HCT116 (cell line): ENCODE measurements around the gene SOCS7. TPM values are rescaled to one million over a fixed set of nuclear protein-coding genes. Genes with fewer than 3 reads are reported as not detected.

Experiments
- ATAC-seq: fragments of 200-7000 bp; cut with Tn5 transposase; 2 replicates; pipeline ENCODE4 v1.9.1; 2020; ENCODE audit warnings: mild to moderate bottlenecking, moderate library complexity
- BruUV-seq: library from RNA; stranded (reverse); fragments of 400-500 nt; replicated peaks from 2 replicates; lab custom pipeline; 2021; lab: Mats Ljungman, UMichigan
- CTCF ChIA-PET: fragments of 300-600 bp; sonication (Branson Sonifier 250); formaldehyde crosslinking; loops from one replicate; lab custom pipeline; 2021; ENCODE audit warnings: antibody characterized with exemption; lab: Charles Lee
- POLR2A ChIA-PET: fragments of 300-600, 350-600 bp; sonication (Branson Sonifier 250); formaldehyde crosslinking; loops from one replicate; lab custom pipeline; 2021; ENCODE audit warnings: antibody characterized with exemption; lab: Charles Lee
- RAD21 ChIA-PET, 2 experiments: fragments of 300-600 bp; sonication (Branson Sonifier 250); formaldehyde crosslinking; loops; one replicate each; lab custom pipeline; 2023; ENCODE audit warnings: low total read pairs in 2 of 2; ENCODE audit not compliant: uncharacterized antibody in 2 of 2, unreplicated experiment in 2 of 2, low non-redundant PET in 1 of 2; lab: Charles Lee
- DNase-seq: peaks from one replicate; pipeline ENCODE4 v3.0.0-alpha.2; 2010; ENCODE audit warnings: low read depth, low spot score
- H2AFZ ChIP-seq: fragments of 200-600 bp; shearing (Covaris generic), sonication (generic); 2 replicates; pipeline ENCODE4 v1.6.1; 2017; ENCODE audit warnings: low read depth, mixed run types, mixed read lengths, antibody characterized with exemption, low read length; ENCODE audit not compliant: poor library complexity, severe bottlenecking
- H3K27ac ChIP-seq: 2 replicates; pipeline ENCODE4 v1.5.1; 2012; ENCODE audit warnings: low read depth, low read length
- H3K27me3 ChIP-seq: fragments of 200-600 bp; sonication (generic); 2 replicates; pipeline ENCODE4 v1.6.1; 2016; ENCODE audit warnings: mixed run types, low read length, mixed read lengths; ENCODE audit not compliant: insufficient read depth
- H3K36me3 ChIP-seq, 2 experiments: fragments of 200-500 bp in 1 of 2; fragments of 200-600 bp in 1 of 2; sonication (Bioruptor generic) in 1 of 2; sonication (generic) in 1 of 2; 2 replicates each; pipeline versions ENCODE4 v1.5.1 to v1.6.1; 2014 to 2016; ENCODE audit warnings: low read length in 2 of 2, inconsistent platforms in 1 of 2, mixed read lengths in 1 of 2, mixed run types in 1 of 2; ENCODE audit not compliant: insufficient read depth in 2 of 2, control insufficient read depth in 1 of 2
- H3K4me1 ChIP-seq, 2 experiments: fragments of 200-600 bp in 1 of 2; sonication (generic) in 1 of 2; 2 replicates each; pipeline versions ENCODE4 v1.5.1 to v1.6.1; 2012 to 2017; ENCODE audit warnings: low read length in 2 of 2, inconsistent platforms in 1 of 2, mild to moderate bottlenecking in 1 of 2, mixed read lengths in 1 of 2, mixed run types in 1 of 2, moderate library complexity in 1 of 2; ENCODE audit not compliant: insufficient read depth in 2 of 2, control insufficient read depth in 1 of 2
- H3K4me2 ChIP-seq: fragments of 200-600 bp; sonication (generic); 2 replicates; pipeline ENCODE4 v1.6.1; 2017; ENCODE audit warnings: mixed run types, low read length, mixed read lengths
- H3K4me3 ChIP-seq, 2 experiments: fragments of 200-600 bp in 1 of 2; sonication (generic) in 1 of 2; replicated peaks in 1 of 2; 2 replicates each; pipeline ENCODE4 v1.5.1; 2011 to 2016; ENCODE audit warnings: low read length in 2 of 2, control low read depth in 1 of 2, low read depth in 1 of 2, mild to moderate bottlenecking in 1 of 2, mixed read lengths in 1 of 2, mixed run types in 1 of 2
- H3K79me2 ChIP-seq: fragments of 200-600 bp; sonication (generic); 2 replicates; pipeline ENCODE4 v1.6.1; 2017; ENCODE audit warnings: mild to moderate bottlenecking, mixed run types, low read length, moderate library complexity, mixed read lengths; ENCODE audit not compliant: insufficient read depth
- H3K9ac ChIP-seq: fragments of 200-600 bp; sonication (generic); 2 replicates; pipeline ENCODE4 v1.6.1; 2016; ENCODE audit warnings: low read length, mixed read lengths
- H3K9me2 ChIP-seq: fragments of 200-600 bp; sonication (generic), shearing (Covaris generic); 2 replicates; pipeline ENCODE4 v1.6.1; 2017; ENCODE audit warnings: mixed run types, mild to moderate bottlenecking, moderate library complexity; ENCODE audit not compliant: insufficient read depth
- H3K9me3 ChIP-seq, 2 experiments: fragments of 200-500 bp in 1 of 2; fragments of 200-600 bp in 1 of 2; sonication (Bioruptor generic) in 1 of 2; sonication (generic) in 1 of 2; 2 replicates each; pipeline ENCODE4 v1.6.1; 2014 to 2017; ENCODE audit warnings: low read length in 2 of 2, mixed read lengths in 2 of 2, inconsistent platforms in 1 of 2, low read depth in 1 of 2, mild to moderate bottlenecking in 1 of 2, mixed run types in 1 of 2, moderate library complexity in 1 of 2; ENCODE audit not compliant: control insufficient read depth in 1 of 2, insufficient read depth in 1 of 2
- H4K20me1 ChIP-seq: fragments of 200-600 bp; sonication (generic), shearing (Covaris generic); 2 replicates; pipeline ENCODE4 v1.6.1; 2017; ENCODE audit warnings: mixed run types, mild to moderate bottlenecking, moderate library complexity; ENCODE audit not compliant: insufficient read depth
- POLR2A ChIP-seq: IDR thresholded peaks from 2 replicates; pipeline ENCODE4 v1.7.0; 2011; ENCODE audit warnings: borderline replicate concordance; ENCODE audit not compliant: insufficient read depth, insufficient read length; ENCODE audit errors: extremely low read depth
- SRF ChIP-seq: IDR thresholded peaks from 2 replicates; pipeline ENCODE4 v1.6.1; 2012; ENCODE audit warnings: low read depth
- YY1 ChIP-seq: IDR thresholded peaks from 2 replicates; pipeline ENCODE4 v1.6.1; 2011; ENCODE audit warnings: low read length, low read depth, moderate library complexity, mild to moderate bottlenecking; ENCODE audit not compliant: insufficient replicate concordance; ENCODE audit errors: extremely low read depth
- ZFX ChIP-seq: fragments of 450-650 bp; IDR thresholded peaks from 2 replicates; pipeline ENCODE4 v1.6.1; 2017
- ZNF274 ChIP-seq: fragments of 200-500 bp; sonication (Bioruptor generic); IDR thresholded peaks from 2 replicates; pipeline ENCODE4 v1.6.1; 2014; ENCODE audit warnings: mild to moderate bottlenecking, low read depth, low read length, inconsistent platforms
- intact Hi-C: fragments of 100-400 bp; cut with micrococcal nuclease; formaldehyde crosslinking; loops from 2 replicates; pipeline ENCODE4 v1.10.0; 2022
- total RNA-seq: library from RNA; stranded (reverse); gene quantifications from one replicate; pipeline ENCODE4 v1.2.1, GENCODE V29; 2021; ENCODE audit not compliant: unreplicated experiment
- TF ChIP-seq, protein P1 (sequence below): IDR thresholded peaks from 2 replicates; pipeline ENCODE4 v1.6.1; 2012; ENCODE audit warnings: low read depth
- TF ChIP-seq, protein P2 (sequence below): IDR thresholded peaks from 2 replicates; pipeline ENCODE4 v1.6.1; 2012
- TF ChIP-seq, protein P3 (sequence below): IDR thresholded peaks from 2 replicates; pipeline ENCODE4 v1.6.1; 2011; ENCODE audit warnings: mild to moderate bottlenecking, low read length, moderate library complexity; ENCODE audit not compliant: insufficient replicate concordance; ENCODE audit errors: extremely low read depth

SOCS7 gene
- total RNA-seq, 1 experiment from 2014 or later: 49.9 TPM

DNA sequence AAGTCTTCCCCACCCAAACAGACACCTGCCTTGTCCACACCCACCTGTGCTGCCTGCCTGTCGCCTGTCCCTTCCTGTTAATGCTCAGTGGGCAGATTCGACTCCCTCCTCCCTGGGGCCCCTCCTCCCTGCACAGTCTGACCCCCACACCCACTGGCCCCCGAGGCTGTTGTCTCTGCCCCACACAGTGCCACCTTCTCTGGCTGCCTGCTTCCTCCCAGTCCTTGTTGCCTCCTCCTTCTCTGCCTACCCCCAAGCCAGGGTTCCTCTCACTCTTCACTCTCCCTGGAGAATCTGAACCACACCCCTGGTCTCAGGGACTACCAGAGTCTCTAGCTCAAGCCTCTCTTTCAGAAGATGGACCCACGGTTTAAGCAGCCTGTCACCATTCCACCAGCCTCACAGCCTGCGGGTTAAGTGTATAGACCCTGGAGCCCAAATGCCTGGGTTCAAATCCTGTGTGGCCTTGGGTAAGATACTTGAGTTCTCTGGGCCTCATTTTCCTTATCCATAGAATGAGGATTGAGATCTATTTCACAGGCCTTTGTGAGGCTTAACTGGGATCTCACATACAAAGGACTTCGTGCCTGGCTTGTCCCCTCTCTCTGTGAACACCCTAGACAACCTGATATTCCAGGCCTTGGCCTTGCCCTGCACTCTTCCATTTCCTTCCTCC is 72.8 kb downstream of the SOCS7 start:
- Histone ChIP-seq H3K9me3 (no peaks in the 10 kb centered on the region), H3K4me2 (no peak overlapping the region), H3K27me3 (no peaks in the 10 kb centered on the region), H3K9ac (no peak overlapping the region), H2AFZ (no peak overlapping the region), H3K36me3 (no peaks in the 10 kb centered on the region), H4K20me1 (no peaks in the 10 kb centered on the region), H3K4me3 (no peak overlapping the region), H3K79me2 (no peaks in the 10 kb centered on the region)
- RAD21 ChIA-PET: interaction anchor here (0.9 to 1.2 kb wide), 3 partner anchors 60 to 243 kb away, joined by 3 to 4 read pairs (median 4); no protein-coding TSS in a partner anchor
- CTCF ChIA-PET: interaction anchor here (0.6 to 1.6 kb wide), 18 partner anchors 8 to 243 kb away, joined by 3 to 13 read pairs (median 4); no protein-coding TSS in a partner anchor
- intact Hi-C loops: no loop called here
- POLR2A ChIA-PET: interaction anchor here (1.0 kb wide), 1 partner anchor 8 kb away, joined by 4 read pairs; no protein-coding TSS in a partner anchor
- no peak for DNase-seq
- no TSS peak for BruUV-seq
- TF ChIP-seq POLR2A: no peak
- TF ChIP-seq, protein P1, sequence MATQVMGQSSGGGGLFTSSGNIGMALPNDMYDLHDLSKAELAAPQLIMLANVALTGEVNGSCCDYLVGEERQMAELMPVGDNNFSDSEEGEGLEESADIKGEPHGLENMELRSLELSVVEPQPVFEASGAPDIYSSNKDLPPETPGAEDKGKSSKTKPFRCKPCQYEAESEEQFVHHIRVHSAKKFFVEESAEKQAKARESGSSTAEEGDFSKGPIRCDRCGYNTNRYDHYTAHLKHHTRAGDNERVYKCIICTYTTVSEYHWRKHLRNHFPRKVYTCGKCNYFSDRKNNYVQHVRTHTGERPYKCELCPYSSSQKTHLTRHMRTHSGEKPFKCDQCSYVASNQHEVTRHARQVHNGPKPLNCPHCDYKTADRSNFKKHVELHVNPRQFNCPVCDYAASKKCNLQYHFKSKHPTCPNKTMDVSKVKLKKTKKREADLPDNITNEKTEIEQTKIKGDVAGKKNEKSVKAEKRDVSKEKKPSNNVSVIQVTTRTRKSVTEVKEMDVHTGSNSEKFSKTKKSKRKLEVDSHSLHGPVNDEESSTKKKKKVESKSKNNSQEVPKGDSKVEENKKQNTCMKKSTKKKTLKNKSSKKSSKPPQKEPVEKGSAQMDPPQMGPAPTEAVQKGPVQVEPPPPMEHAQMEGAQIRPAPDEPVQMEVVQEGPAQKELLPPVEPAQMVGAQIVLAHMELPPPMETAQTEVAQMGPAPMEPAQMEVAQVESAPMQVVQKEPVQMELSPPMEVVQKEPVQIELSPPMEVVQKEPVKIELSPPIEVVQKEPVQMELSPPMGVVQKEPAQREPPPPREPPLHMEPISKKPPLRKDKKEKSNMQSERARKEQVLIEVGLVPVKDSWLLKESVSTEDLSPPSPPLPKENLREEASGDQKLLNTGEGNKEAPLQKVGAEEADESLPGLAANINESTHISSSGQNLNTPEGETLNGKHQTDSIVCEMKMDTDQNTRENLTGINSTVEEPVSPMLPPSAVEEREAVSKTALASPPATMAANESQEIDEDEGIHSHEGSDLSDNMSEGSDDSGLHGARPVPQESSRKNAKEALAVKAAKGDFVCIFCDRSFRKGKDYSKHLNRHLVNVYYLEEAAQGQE: no peak
- TF ChIP-seq YY1: no peak
- no peak for TF ChIP-seq SRF
- no peak for TF ChIP-seq ZFX
- TF ChIP-seq, protein P2, sequence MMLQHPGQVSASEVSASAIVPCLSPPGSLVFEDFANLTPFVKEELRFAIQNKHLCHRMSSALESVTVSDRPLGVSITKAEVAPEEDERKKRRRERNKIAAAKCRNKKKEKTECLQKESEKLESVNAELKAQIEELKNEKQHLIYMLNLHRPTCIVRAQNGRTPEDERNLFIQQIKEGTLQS: no peak
- TF ChIP-seq, protein P3, sequence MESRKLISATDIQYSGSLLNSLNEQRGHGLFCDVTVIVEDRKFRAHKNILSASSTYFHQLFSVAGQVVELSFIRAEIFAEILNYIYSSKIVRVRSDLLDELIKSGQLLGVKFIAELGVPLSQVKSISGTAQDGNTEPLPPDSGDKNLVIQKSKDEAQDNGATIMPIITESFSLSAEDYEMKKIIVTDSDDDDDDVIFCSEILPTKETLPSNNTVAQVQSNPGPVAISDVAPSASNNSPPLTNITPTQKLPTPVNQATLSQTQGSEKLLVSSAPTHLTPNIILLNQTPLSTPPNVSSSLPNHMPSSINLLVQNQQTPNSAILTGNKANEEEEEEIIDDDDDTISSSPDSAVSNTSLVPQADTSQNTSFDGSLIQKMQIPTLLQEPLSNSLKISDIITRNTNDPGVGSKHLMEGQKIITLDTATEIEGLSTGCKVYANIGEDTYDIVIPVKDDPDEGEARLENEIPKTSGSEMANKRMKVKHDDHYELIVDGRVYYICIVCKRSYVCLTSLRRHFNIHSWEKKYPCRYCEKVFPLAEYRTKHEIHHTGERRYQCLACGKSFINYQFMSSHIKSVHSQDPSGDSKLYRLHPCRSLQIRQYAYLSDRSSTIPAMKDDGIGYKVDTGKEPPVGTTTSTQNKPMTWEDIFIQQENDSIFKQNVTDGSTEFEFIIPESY: no peak
- no peak for TF ChIP-seq ZNF274
- TF ChIP-seq, all 23 proteins: peak for 0
- H3K9me2 ChIP-seq: no peaks in the 10 kb centered on the region
- no peak overlapping the region for H3K27ac ChIP-seq
- peaks cover 17 to 34% of the 10 kb centered on the region in 2 experiments for H3K4me1 ChIP-seq
- ATAC-seq: no peak
